Amniotic epithelial cell (primary cell): ENCODE data around the gene IFI27L1.

Experiments used
- DNase-seq: peaks from one replicate; pipeline ENCODE4 v3.0.0-alpha.2; 2010; ENCODE audit warnings: low read depth

The IFI27L1 gene

GRCh38 chr14:94113908-94114588, 32.9 kb downstream of the IFI27L1 start:
- DNase-seq: no peak

GRCh38 chr14:94114589-94115057, 33.5 kb downstream of the IFI27L1 start:
- no peak for DNase-seq

- DNase-seq: no peak
Observed at GRCh38 chr14:94115058-94115591, 34.0 kb downstream of the IFI27L1 start.

GRCh38 chr14:94115631-94116030, 34.5 kb downstream of the IFI27L1 start:
- DNase-seq: no peak

GRCh38 chr14:94116701-94117100, 35.6 kb downstream of the IFI27L1 start:
- DNase-seq: no peak

GRCh38 chr14:94117856-94118255, 36.7 kb downstream of the IFI27L1 start:
- DNase-seq: no peak

- DNase-seq: no peak
Observed at GRCh38 chr14:94119071-94119470, 38.0 kb downstream of the IFI27L1 start.

- no peak for DNase-seq
Observed at GRCh38 chr14:94120667-94121340, 39.7 kb downstream of the IFI27L1 start.

GRCh38 chr14:94121485-94121884, 40.4 kb downstream of the IFI27L1 start:
- no peak for DNase-seq

- no peak for DNase-seq
Observed at GRCh38 chr14:94122438-94122837, 41.3 kb downstream of the IFI27L1 start.

GRCh38 chr14:94123296-94123695, 42.2 kb downstream of the IFI27L1 start:
- DNase-seq: no peak

GRCh38 chr14:94123868-94124267, 42.8 kb downstream of the IFI27L1 start:
- DNase-seq: no peak

- no peak for DNase-seq
Observed at GRCh38 chr14:94124582-94125377, 43.7 kb downstream of the IFI27L1 start.

GRCh38 chr14:94125659-94126418, 44.7 kb downstream of the IFI27L1 start:
- no peak for DNase-seq

- no peak for DNase-seq
Observed at GRCh38 chr14:94126419-94126677, 45.2 kb downstream of the IFI27L1 start.

GRCh38 chr14:94126800-94127199, 45.7 kb downstream of the IFI27L1 start:
- no peak for DNase-seq

- DNase-seq: no peak
Observed at GRCh38 chr14:94127330-94127729, 46.2 kb downstream of the IFI27L1 start.

- DNase-seq: no peak
Observed at GRCh38 chr14:94128216-94128839, 47.2 kb downstream of the IFI27L1 start.

GRCh38 chr14:94129111-94129757, 48.1 kb downstream of the IFI27L1 start, which contains the start of gene IFI27L2:
Gene IFI27L2 (minus strand): TSS chr14:94129604. CDS start chr14:94129564, 40 bp downstream.
- DNase-seq: peak; percentile 84

- DNase-seq: peak; percentile 47
Observed at GRCh38 chr14:94129758-94130414, 48.8 kb downstream of the IFI27L1 start.
